Left forelimb (tissue), 1 donor: Measurements from ENCODE around the gene LCOR.

Experiments
- DNase-seq: peaks from one replicate; pipeline ENCODE4 v3.0.0-alpha.2; 2018; ENCODE audit warnings: low spot score

The LCOR gene

GRCh38 chr10:96987141-96987841 is 155.2 kb downstream of the LCOR start:
- DNase-seq, result no peak

GRCh38 chr10:96987842-96988175 is 155.7 kb downstream of the LCOR start:
- DNase-seq, result no peak

GRCh38 chr10:96988426-96988825 is 156.3 kb downstream of the LCOR start:
- DNase-seq, result no peak

GRCh38 chr10:96991313-96991841 is 159.3 kb downstream of the LCOR start:
- DNase-seq, result no peak

- no peak for DNase-seq
These were observed 160.6 kb downstream of the LCOR start for GRCh38 chr10:96992721-96993120.

GRCh38 chr10:96995851-96996250 is 163.8 kb downstream of the LCOR start:
- DNase-seq, result no peak

- no peak for DNase-seq
These were observed 164.3 kb downstream of the LCOR start for GRCh38 chr10:96996275-96996965.

- no peak for DNase-seq
These were observed 166.3 kb downstream of the LCOR start for GRCh38 chr10:96998329-96998888.

- no peak for DNase-seq
These were observed 167.2 kb downstream of the LCOR start for GRCh38 chr10:96999337-96999736.

GRCh38 chr10:96999987-97000386 is 167.9 kb downstream of the LCOR start:
- DNase-seq, result no peak

- DNase-seq, result no peak
These were observed 168.5 kb downstream of the LCOR start for GRCh38 chr10:97000487-97001182.

- no peak for DNase-seq
These were observed 169.3 kb downstream of the LCOR start for GRCh38 chr10:97001183-97001991.

- no peak for DNase-seq
These were observed 170.6 kb downstream of the LCOR start for GRCh38 chr10:97002670-97003069.

GRCh38 chr10:97003151-97003803 is 171.2 kb downstream of the LCOR start:
- no peak for DNase-seq

- DNase-seq, result no peak
These were observed 171.7 kb downstream of the LCOR start for GRCh38 chr10:97003804-97004201.

GRCh38 chr10:97004591-97004990 is 172.5 kb downstream of the LCOR start:
- no peak for DNase-seq

GRCh38 chr10:97005349-97005748 is 173.3 kb downstream of the LCOR start:
- no peak for DNase-seq

- DNase-seq, result no peak
These were observed 174.3 kb downstream of the LCOR start for GRCh38 chr10:97006364-97006763.

- DNase-seq, result no peak
These were observed 175.3 kb downstream of the LCOR start for GRCh38 chr10:97007417-97007816.

GRCh38 chr10:97010695-97011206 is 178.7 kb downstream of the LCOR start:
- DNase-seq, result no peak

GRCh38 chr10:97011397-97011796 is 179.3 kb downstream of the LCOR start:
- DNase-seq, result no peak
